Calu3 (cell line): ENCODE data around the gene CHST3. TPM values are rescaled to one million over a fixed set of nuclear protein-coding genes. Genes with fewer than 3 reads are reported as not detected.

Source experiments
- BruUV-seq: library from RNA; stranded (reverse); fragments of 400-500 nt; replicated peaks from 2 replicates; lab custom pipeline; 2021; lab: Mats Ljungman, UMichigan
- CTCF ChIA-PET: fragments of 300-600 bp; sonication (Branson Sonifier 250); formaldehyde crosslinking; loops from one replicate; lab custom pipeline; 2022; ENCODE audit warnings: antibody characterized with exemption; lab: Charles Lee
- DNase-seq: peaks from one replicate; pipeline ENCODE4 v3.0.0; 2022
- H3K27ac Mint-ChIP-seq: one replicate; pipeline ENCODE4 v1.8.0; 2022; ENCODE audit warnings: mixed read lengths; ENCODE audit not compliant: unreplicated experiment
- H3K27me3 Mint-ChIP-seq: one replicate; pipeline ENCODE4 v1.8.0; 2022; ENCODE audit warnings: mixed read lengths; ENCODE audit not compliant: unreplicated experiment
- H3K36me3 Mint-ChIP-seq: one replicate; pipeline ENCODE4 v1.8.0; 2022; ENCODE audit warnings: mild to moderate bottlenecking, moderate library complexity, mixed read lengths; ENCODE audit not compliant: insufficient read depth, unreplicated experiment
- H3K4me1 Mint-ChIP-seq: one replicate; pipeline ENCODE4 v1.8.0; 2022; ENCODE audit warnings: mild to moderate bottlenecking, low read depth, mixed read lengths; ENCODE audit not compliant: unreplicated experiment
- H3K4me3 Mint-ChIP-seq: one replicate; pipeline ENCODE4 v1.8.0; 2022; ENCODE audit warnings: mild to moderate bottlenecking, low read depth, moderate library complexity, mixed read lengths; ENCODE audit not compliant: unreplicated experiment
- H3K9me3 Mint-ChIP-seq: one replicate; pipeline ENCODE4 v1.8.0; 2022; ENCODE audit warnings: low read depth, mixed read lengths; ENCODE audit not compliant: unreplicated experiment
- CTCF ChIP-seq: fragments of 200-600 bp; IDR thresholded peaks from one replicate; pipeline ENCODE4 v1.8.0; 2022; ENCODE audit warnings: antibody characterized with exemption; ENCODE audit not compliant: unreplicated experiment
- intact Hi-C: fragments of 100-400 bp; cut with micrococcal nuclease; formaldehyde crosslinking; loops from one replicate; pipeline ENCODE4 v1.10.0; 2022; ENCODE audit not compliant: unreplicated experiment
- total RNA-seq: library from RNA; stranded (reverse); gene quantifications from 2 replicates; pipeline ENCODE4 v1.2.3, GENCODE V29; 2022

The CHST3 gene
- total RNA-seq, 1 experiment from 2014 or later, result 32.4 TPM

- no peak overlapping the region for H3K27ac Mint-ChIP-seq
- BruUV-seq, result no TSS peak
- H3K36me3 Mint-ChIP-seq, result peaks cover 17% of the 10 kb centered on the region
- H3K4me1 Mint-ChIP-seq, result no peaks in the 10 kb centered on the region
- no peaks in the 10 kb centered on the region for H3K9me3 Mint-ChIP-seq
- no peak for TF ChIP-seq CTCF
- H3K4me3 Mint-ChIP-seq, result no peak overlapping the region
- no peaks in the 10 kb centered on the region for H3K27me3 Mint-ChIP-seq
- intact Hi-C loops, result no loop called here
- no peak for DNase-seq
- CTCF ChIA-PET, result no interaction called here
These were observed 44.1 kb downstream of the CHST3 start for GRCh38 chr10:72008096-72008981.

GRCh38 chr10:72009051-72009424 is 44.8 kb downstream of the CHST3 start:
- TF ChIP-seq CTCF, result no peak
- Mint-ChIP-seq H3K4me3 (no peak overlapping the region), H3K27ac (no peak overlapping the region), H3K4me1 (no peaks in the 10 kb centered on the region), H3K27me3 (no peaks in the 10 kb centered on the region), H3K9me3 (no peaks in the 10 kb centered on the region), H3K36me3 (peaks cover 21% of the 10 kb centered on the region)
- no peak for DNase-seq
- CTCF ChIA-PET, result no interaction called here
- intact Hi-C loops, result no loop called here
- BruUV-seq, result no TSS peak

- no peak for DNase-seq
- Mint-ChIP-seq H3K36me3 (peaks cover 21% of the 10 kb centered on the region), H3K9me3 (no peaks in the 10 kb centered on the region), H3K4me3 (no peak overlapping the region), H3K4me1 (no peaks in the 10 kb centered on the region), H3K27me3 (no peaks in the 10 kb centered on the region), H3K27ac (no peak overlapping the region)
- CTCF ChIA-PET, result interaction anchor here (0.5 kb wide), 1 partner anchor 42 kb away, joined by 4 read pairs; no protein-coding TSS in a partner anchor
- intact Hi-C loops, result no loop called here
- TF ChIP-seq CTCF, result no peak
- BruUV-seq, result no TSS peak
These were observed 45.4 kb downstream of the CHST3 start for GRCh38 chr10:72009425-72010081.

- Mint-ChIP-seq H3K36me3 (peaks cover 21% of the 10 kb centered on the region), H3K4me3 (no peak overlapping the region), H3K9me3 (no peaks in the 10 kb centered on the region), H3K27ac (no peak overlapping the region), H3K27me3 (no peaks in the 10 kb centered on the region), H3K4me1 (no peaks in the 10 kb centered on the region)
- no peak for TF ChIP-seq CTCF
- CTCF ChIA-PET, result interaction anchor here (0.5 kb wide), 1 partner anchor 42 kb away, joined by 4 read pairs; no protein-coding TSS in a partner anchor
- intact Hi-C loops, result no loop called here
- DNase-seq, result no peak
- BruUV-seq, result no TSS peak
These were observed 46.2 kb downstream of the CHST3 start for GRCh38 chr10:72010234-72010973.
